Endometrium (tissue), 2 donors: ENCODE measurements around the gene ATL2.
"Not testable (repeated sequence)": the region's sequence is repeated elsewhere in the genome, so short reads cannot be mapped to it uniquely, and the experiment has no call there.

ENCODE experiments used
- FAIRE-seq: peaks from 2 replicates; lab custom pipeline; 2012; peaks lifted over from hg19 to GRCh38; lab: Jason Lieb, UNC
- donor health status: control.
- donor health status: control.

ATL2 gene

DNA sequence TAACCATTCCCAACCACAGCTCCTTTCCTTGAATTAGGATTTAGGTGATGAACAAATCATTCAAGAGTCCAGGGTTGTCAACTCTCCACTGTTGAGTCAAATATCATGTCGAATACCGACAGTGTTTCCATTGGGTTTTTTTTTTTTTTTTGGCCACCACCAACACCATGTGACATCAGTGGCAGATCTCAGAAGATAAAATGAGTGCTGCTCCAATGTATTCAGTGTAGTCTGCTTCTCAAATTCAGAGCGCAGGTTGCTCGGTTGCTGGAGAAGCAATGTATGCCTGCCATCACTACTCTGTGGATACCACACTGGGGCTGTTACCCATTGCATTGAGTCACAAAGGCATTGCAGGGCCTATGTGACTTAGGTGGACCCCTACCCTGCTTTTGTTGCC, 10.8 kb upstream of the ATL2 start:
- FAIRE-seq: no peak

DNA sequence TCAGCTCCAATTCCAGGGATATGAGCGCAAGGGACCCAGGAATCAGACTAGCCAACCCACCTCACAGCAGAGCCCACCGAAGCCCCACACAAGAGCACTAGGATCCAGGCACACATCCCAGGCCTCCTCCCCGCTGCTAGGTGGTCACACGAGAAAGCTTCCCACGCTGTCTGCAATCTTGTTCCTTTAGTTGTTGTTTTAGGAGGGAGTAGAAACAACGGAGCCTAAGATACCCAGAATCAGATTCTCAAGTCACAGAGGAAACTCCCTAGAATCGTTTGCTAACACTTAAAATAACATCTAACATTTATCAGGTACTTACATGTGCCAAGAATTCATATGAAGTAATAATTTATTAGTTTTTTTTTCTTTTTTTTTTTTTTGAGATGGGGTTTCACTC, 9.7 kb upstream of the ATL2 start:
- FAIRE-seq: no peak

DNA sequence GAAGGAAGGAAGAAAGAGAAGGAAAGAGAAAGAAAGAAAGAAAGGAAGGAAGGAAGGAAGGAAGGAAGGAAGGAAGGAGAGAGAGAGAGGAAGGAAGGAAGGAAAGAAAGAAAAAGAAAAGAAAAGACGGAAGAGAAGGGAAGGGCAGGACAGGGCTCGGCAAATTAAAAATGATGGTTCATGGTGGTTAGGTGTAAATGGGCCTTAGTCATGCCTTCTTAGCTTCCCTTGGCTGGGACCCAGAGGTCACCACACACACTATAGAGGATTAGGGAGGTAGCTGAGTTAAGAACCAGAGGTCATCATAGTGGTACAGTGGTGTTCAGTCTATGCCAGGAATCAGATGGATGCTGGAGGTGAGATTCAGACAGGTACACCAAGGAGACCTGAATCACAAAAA, 9.3 kb upstream of the ATL2 start:
- no peak for FAIRE-seq

DNA sequence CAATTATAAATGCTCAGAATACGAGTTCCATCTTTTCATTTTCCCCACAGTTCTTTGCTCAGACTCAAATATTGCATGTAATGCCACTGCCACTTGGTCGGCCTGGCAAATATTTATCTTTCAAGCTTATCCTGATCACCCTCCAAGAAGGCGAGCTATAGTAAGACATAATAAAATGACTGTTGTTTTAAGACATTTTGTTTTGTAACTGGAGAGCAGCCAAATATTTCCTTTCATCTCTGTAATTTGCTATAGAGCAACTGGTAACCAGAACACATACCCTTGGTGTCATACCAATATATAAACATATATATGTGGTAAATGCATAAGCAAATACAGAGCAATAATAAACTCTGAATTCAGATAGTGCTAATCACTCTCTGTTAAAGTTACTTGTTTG, 7.3 kb upstream of the ATL2 start:
- FAIRE-seq: no peak

DNA sequence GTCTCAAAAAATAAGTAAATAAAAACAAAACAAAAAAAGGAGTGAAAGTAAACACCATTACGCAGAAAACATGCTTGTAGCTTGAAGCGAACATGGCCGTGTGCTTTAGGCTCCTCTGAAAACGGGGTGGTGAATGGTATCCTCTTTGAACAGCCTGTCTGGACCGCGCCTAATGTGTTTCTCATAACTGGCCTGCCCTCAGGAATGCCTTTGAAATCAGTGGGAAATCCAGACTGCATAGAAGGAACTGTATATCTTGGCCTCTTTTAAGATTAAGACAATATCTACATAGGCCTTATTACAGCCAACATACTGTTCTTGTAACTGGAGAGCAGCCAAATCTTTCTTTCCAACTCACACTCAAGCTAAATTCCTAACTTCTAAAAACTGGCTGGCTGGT, 6.7 kb upstream of the ATL2 start:
- FAIRE-seq: not testable (repeated sequence)

DNA sequence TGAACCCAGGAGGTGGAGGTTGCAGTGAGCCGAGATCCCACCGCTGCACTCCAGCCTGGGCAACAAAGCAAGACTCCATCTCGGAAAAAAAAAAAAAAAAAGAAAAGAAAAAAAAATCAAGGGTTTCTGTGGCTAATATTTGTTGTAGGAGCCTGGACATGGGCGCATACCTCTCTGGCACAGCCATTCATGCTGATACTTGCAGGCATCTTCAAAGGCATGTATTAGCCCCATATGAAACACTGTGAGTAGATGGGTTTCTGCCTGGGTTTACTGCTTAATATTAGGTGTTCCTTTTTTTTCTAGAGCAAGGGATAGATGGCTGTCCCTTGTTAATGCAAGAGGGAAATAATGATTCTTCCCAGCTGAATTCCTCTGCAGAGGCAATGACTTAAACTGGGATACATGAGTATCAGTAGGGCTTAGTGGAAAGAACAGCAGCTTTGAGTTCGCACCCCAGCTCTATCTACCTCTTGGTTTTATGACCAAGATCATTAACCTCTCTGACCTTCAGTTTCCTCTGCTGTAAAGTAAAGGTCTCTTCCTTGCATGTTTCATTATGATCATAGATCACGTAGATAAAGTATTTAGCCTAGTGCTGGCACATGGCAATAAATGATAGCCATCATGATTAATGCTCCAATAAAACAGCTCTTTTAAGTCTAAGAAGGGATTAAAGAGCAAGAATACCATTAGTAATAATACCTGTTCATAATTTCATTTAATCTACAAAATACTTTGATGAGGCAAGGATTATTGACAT, 4.5 kb upstream of the ATL2 start:
- no peak for FAIRE-seq

DNA sequence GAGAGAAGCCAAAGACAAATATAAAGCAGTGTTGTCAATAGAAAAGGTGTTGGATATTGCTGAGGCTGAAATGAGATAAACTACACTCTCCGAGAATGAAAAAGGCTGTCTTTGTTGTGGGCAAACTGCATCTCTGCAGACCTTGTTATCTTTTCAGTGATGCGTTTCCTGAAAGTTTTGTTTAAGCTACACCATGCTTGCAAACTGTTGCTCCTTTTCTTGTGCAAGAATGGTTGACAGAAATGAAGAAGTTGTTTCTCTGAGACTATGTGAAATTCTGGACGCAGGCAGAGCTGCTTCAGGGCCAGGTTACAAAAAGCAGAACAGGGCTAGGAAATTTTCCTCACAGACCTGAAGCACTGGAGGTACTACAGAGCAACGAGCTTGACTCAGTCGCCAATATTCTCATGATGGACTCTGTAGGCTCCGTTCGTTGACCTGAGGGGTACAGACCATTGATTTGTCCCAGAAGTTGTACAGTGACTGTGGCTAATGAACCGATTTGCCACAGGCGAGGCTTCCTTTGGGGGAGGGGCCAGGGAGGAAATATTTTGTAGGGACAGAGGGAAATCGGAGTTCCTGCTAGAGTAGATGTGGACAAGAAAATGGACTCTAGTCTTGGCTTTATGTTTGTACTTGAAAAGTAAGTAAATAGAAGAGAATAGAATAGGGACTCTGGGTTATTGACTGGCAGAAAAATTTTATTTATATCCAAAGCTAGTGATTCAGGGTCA, 3.5 kb upstream of the ATL2 start:
- FAIRE-seq: no peak

DNA sequence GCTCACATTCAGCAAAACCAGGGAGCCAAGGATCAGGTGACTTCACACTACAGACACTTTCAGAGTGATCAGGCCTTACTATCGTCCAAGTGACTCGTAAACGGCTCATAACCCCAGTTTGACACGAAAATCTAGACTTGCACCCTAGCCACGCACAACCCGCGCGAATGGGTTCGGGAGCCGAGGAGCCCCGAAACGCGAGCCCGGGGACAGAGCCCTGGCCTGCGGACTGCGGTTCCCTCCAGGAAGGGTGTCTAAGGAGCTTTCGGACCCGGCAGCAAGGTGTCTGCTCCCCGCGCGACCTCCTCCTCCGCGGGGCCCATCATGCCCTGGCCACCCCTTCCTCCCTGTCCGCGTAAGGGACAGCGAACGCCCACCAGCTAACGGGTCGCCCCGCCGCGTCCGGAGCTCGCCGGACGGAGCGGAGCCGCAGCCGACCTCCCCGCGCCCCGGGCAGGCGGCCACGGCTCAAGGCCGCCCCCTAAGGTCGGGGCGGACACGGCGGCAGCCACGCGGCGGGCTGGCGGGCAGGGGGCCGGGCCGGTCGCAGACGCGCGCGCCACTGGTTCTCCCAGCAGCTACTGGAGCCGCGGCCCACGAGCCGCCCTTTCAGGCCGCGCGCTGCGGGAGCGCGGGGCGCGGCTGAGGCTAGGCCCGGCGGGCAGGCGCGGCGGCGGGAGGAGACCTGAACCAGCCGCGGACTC, 575 bp downstream of the ATL2 start:
- FAIRE-seq: no peak

DNA sequence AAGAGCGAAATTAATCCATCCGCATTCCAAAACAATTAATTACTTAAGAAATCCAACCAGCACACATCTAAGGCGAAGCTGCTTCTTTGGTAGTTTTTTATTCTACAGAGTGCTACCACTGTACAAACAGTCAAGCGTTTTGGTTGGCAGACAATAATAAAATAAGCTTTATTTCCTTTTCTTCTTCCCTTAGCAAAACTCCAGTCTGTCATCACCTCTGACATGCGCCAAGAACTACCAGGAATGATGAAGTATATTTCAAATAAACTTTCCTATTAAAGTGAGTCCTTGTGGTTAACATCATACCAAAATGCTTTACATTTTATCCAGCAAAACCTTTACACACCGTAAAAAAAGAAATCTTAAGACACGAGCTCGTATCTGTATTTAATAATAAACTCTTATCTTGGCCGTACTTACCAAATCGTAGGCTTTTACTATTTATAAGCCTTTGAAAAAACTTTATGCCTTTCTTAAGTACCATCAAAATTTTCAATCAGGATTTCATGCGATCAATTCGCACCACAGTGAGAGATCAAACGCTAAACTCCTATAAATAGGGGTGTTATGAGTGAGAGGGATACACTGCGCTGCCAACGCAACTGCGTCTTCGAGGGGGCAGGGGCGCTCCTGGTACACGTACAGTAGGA, 1.3 kb downstream of the ATL2 start:
- FAIRE-seq: no peak

DNA sequence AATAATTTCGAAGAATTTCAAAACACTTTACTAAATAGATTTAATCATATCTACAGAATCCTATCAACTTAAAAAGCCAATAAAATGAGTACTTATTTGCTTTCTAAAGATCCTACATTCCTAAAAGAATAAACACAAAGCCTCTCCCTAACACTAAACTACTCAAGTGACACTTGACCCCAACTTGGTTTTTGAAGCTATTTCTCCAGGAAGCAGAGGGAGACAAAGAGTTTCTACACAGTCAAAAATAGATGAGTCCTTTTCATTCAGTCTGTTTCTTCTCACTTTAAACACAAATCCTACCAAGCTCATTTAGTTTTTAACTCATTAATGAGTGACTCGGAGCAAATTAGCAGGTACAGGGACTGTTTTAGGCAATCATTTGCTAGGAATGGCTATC, 2.1 kb downstream of the ATL2 start:
- FAIRE-seq: peak; percentile 21

DNA sequence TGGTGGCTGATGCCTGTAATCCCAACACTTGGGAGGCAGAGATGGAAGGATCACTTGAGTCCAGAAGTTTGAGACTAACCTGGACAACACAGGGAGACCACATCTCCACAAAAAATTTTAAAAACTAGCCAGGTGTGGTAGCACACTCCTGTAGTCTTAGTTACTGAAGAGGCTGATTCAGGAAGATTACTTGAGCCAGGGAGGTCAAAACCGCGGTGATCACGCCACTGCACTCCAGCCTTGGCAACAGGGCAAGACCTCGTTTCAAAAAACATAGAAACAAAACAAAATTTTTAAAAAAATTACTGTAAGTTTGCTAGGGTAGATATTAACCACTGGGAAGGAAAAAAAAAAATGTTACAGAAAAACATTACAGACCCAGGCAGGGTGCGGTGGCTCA, 5.8 kb downstream of the ATL2 start:
- no peak for FAIRE-seq

DNA sequence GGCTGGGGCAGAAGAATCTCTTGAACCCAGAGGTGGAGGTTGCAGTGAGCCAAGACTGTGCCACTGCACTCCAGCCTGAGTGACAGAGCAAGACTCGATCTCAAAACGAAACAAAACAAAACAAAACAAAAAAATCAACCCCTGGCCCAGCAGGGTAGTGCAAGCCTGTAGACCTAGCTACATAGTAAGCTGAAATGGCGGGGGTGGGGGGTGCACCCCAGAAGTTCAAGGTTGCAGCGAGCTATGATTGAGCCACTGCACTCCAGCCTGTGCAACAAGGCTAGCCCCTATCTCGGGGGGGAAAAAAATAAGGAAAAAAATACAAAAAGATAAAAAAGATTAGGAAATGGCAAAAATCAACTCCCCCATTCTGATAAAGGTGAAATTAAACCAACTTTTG, 6.4 kb downstream of the ATL2 start:
- no peak for FAIRE-seq

DNA sequence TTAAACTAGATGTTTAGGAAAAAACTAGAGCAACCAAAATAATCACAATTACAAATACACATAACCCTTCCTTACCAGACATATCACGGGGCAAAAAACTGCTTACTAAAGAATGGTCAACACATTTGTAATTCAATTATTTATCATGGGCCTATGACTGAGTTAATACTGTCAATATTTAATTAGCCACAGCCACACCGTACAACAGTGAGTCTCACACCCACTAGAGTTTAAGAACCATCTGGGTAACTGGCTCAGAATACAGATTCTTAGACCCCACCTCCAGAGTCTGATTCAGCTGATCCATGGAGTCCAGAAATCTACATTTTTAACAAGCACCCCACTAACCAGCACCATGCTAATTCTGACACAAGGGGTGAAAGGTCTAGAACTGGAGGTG, 14.8 kb downstream of the ATL2 start:
- no peak for FAIRE-seq

DNA sequence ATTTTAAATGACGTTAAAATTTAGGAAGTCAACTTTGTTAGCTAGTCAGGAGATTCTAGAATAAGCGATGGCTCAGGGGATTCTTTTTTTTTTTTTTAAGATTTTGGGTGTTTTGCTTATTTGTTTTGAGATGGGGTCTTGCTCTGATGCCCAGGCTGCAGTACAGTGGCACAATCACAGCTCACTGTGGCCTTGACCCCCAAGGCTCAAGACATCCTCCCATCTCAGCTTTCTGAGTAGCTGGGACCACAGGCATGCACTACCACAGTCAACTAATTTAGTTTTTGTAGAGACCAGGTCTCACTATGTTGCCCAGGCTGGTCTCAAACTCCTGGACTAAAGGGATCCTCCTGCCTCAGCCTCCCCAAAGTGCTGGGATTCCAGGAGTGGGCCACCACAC, 16.9 kb downstream of the ATL2 start:
- no peak for FAIRE-seq

DNA sequence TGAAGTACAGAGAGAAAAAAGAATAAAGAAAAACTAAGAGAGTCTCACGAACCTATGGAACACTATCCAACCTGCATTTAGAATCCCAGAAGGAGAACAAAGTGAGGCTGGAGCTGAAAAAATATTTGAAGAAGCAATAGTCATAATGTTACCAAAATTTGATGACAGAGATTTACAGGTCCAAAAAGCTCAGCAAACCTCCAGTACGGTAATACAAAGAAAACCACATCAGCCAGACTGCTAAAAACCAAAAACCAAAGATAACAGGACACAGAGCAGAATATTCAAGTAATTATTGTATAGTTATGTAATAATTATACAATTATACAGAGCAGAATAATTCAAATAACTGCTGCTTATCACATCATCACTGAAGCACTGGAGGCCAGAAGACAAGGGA, 23.7 kb downstream of the ATL2 start:
- FAIRE-seq: no peak

DNA sequence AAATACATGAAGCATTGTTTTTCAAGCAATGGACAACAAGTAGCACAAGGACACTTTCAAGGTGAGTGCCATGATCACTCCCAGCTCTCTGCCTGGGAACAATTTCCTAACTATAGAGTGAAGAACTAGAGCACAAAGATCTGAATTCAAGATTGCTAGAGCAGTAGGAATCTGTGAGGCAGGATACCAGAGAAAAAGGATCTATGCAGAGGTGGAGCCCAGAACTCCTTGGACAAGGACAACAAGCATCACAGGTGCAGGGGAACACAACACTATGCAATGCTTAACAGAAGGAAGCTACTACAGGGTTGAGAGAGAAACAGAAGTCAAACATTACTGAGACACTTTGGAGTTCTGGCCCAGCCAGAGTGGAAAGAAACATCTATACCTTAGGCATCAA, 24.7 kb downstream of the ATL2 start:
- no peak for FAIRE-seq

DNA sequence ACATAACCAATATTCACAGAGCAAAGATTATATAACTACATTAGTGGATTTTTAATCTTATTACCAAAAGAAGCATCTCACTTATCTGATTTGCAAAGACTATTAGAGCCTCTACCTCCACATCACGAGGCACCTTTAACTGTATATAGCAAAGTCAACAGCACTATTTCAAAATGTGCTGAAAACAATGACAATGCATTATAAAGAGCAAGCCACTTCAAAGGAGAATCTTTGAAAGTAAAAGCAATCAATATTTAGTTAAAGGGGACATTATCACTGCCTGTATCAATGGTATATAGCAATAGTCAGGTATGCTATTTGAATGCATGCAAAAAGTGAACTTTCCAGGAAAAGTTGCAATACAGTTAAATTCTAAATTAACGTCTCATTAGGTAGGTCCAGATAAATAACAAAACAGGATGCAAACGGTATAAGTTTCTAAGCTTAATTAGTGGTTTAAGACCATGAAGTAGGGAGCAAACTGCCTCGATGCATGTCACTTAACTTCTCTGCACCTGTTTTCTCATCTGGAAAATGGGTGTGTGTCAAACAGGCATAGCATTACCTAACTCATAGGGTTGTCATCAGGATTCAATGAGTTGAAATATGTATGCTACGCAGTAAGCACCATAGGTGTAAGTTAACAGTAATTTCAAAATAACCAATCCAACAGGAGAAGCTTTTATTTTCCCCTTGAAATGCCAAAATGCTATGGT, 31.6 kb downstream of the ATL2 start:
- FAIRE-seq: no peak

DNA sequence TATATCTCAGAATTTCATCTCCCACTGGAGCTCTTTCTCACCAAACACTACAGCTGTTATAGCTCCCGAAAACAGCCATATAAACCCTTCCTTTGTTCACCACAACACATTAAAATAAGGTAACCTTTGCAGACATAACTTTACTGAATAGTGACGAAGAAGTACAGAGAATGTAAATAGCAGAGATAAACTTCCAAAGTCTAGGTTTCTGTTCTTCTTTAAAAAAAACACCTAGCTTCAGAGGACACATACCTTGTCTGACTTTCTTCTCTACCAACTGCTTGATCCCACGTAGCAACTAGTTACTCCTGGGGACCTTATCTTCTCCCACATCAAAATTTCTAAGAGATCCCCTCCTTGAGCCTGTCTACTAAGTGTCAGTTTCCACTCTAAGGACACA, 32.3 kb downstream of the ATL2 start:
- no peak for FAIRE-seq

DNA sequence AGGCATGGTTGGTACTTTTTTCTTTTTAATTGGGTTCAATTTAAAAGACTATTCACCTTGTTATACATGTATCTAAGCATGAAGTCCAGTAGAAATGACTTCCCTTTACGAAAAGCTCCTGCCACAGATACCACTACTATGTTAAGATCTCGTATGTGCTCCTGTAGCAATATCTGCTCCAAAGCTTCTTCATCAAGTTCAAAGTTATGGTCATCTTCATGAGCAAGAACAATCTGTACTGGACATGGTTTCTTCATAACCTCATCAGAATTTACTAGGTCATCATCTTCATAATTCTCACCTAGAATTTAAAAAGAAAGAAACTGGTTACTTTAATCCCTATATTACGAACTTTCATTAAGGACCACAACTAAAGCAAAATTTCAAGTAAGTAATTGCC, 33.9 kb downstream of the ATL2 start:
- FAIRE-seq: no peak

DNA sequence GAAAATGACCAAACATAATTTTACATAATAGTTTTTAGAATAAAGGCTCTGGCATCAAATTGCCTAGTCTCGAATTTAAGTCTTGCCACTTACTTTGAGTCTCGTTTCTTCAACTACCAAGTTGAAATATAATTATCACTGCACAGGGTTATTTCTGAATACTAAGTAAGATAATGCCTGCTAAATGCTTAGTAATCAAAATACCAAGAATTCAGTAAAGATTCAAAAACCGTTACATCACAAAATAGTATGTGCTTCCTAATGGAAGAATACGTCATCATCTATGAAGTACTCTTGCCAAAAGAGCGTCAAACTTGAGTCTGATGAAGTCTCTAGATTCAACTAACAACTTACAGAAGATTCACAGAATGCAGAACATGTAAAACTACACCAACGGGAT, 40.5 kb downstream of the ATL2 start:
- FAIRE-seq: no peak

DNA sequence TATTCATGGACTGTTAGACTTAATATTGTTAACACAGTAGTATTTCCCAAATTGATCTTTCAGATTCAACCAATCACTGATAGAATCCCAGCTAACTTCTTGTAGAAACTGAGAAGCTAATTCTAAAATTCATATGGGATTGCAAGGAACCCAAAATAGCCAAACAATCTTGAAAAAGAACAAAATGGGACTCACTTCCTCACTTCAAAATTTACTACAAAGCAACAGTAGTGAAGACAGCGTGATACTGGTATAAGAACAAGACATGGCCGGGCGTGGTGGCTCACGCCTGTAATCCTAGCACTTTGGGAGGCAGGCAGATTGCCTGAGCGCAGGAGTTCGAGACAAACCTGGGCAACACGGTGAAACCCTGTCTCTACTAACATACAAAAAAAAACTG, 46.3 kb downstream of the ATL2 start:
- FAIRE-seq: no peak

DNA sequence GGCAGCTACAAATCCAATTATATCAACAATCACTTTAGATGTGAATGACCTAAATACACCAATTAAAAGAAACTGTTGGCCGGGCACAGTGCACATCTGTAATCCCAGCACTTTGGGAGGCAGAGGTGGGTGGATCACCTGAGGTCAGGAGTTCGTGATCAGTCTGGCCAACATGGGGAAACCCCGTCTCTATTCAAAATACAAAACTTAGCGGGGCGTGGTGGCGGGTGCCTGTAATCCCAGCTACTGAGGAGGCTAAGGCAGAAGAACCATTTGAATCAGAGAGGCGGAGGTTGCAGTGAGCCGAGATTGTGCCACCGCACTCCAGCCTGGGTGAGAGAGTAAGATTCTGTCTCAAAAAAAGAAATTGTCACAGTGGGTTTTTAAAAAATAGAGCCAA, 49.5 kb downstream of the ATL2 start:
- no peak for FAIRE-seq
